Esophagus squamous epithelium (tissue), 5 donors: Measurements from ENCODE around the gene CD248. TPM values are rescaled to one million over a fixed set of nuclear protein-coding genes. Genes with fewer than 3 reads are reported as not detected.

ENCODE experiments used
- DNase-seq: peaks from one replicate; lab custom pipeline; 2025; lab: John Stamatoyannopoulos, UW
- H3K27ac ChIP-seq, 4 donors: fragments of 200-600 bp; sonication (generic); one replicate each; pipeline ENCODE4 v1.5.1; 2016 to 2019; ENCODE audit warnings: mild to moderate bottlenecking in 1 of 4
- H3K27me3 ChIP-seq, 4 donors: fragments of 200-600 bp; sonication (generic); 1 replicate in 3 of 4; 2 replicates in 1 of 4; pipeline versions ENCODE4 v1.5.1 to v1.6.0; 2017 to 2021; ENCODE audit warnings: antibody characterized with exemption in 1 of 4
- H3K36me3 ChIP-seq, 3 donors: fragments of 200-600 bp; sonication (generic); one replicate each; pipeline ENCODE4 v1.5.1; 2016 to 2019
- H3K4me1 ChIP-seq, 3 donors: fragments of 200-600 bp; sonication (generic); one replicate each; pipeline ENCODE4 v1.5.1; 2017 to 2019
- H3K4me3 ChIP-seq, 4 donors: fragments of 200-600 bp; sonication (generic); 1 replicate in 3 of 4; 2 replicates in 1 of 4; pipeline ENCODE4 v1.5.1; 2016 to 2019; ENCODE audit warnings: mild to moderate bottlenecking in 2 of 4, moderate library complexity in 1 of 4
- H3K9me3 ChIP-seq, 3 donors: fragments of 200-600 bp; sonication (generic); one replicate each; pipeline ENCODE4 v1.5.1; 2016 to 2019
- CTCF ChIP-seq, 6 experiments: fragments of 450-650 bp in 4 of 6; fragments of 200-600 bp in 2 of 6; sonication (generic) in 2 of 6; IDR thresholded peaks; one replicate each; pipeline ENCODE4 v1.5.1; 2016 to 2019; ENCODE audit warnings: antibody characterized with exemption in 6 of 6, mild to moderate bottlenecking in 4 of 6, moderate library complexity in 4 of 6
- POLR2A ChIP-seq, 4 donors: fragments of 450-650 bp; IDR thresholded peaks; one replicate each; pipeline ENCODE4 v1.6.1; 2017; ENCODE audit warnings: antibody characterized with exemption in 4 of 4, mild to moderate bottlenecking in 4 of 4, moderate library complexity in 3 of 4
- WGBS, 2 donors: methylation state at CpG; one replicate each; pipeline ENCODE4 v1.1.5; 2018; 5-methylcytosine and 5-hydroxymethylcytosine counted together
- intact Hi-C: fragments of 100-400 bp; cut with DNase I; formaldehyde crosslinking; loops from one replicate; pipeline ENCODE4 v1.15.0; 2022
- total RNA-seq, 4 donors: library from RNA; depleted of rRNA; stranded (reverse); fragments of >200 nt; gene quantifications; one replicate each; pipeline ENCODE4 v1.1.0, GENCODE V29; 2016
- donor health status: DM: yes; HTN: yes; CAD: no.

The CD248 gene
- total RNA-seq, 4 donors from 2014 or later = 1.9 to 13.2 (median 6.1) TPM

DNA sequence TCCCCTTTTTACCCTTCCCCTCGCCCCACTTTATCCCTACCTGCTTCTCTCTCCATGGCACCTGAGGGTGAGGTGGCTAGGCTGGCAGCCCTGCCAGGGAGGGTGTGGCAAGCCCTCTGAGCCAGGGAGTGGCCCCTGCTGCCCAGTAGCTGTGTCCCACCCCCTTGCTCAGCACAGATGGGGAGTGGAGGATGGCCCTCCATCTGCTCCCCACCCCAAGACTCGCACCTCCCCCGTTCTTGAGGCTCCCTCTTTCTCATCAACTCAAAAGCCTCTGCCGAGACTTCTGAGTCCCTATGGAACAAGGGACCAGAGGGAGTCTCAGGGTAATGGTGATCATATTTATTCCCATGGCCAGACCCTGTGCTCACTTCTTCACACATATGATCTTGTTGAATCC is 23.5 kb downstream of the CD248 start:
- intact Hi-C loops = no loop called here
- Histone ChIP-seq H3K36me3 (no peaks in the 10 kb centered on the region), H3K27me3 (peaks cover 6 to 69% (median 10%) of the 10 kb centered on the region in 4 donors), H3K9me3 (no peaks in the 10 kb centered on the region), H3K4me1 (peaks cover 14 to 31% (median 15%) of the 10 kb centered on the region in 3 donors), H3K4me3 (no peak overlapping the region), H3K27ac (no peak overlapping the region)
- DNase-seq = no peak
- no peak for TF ChIP-seq POLR2A (IDR thresholded peaks at IDR 0.05)
- TF ChIP-seq CTCF (IDR thresholded peaks at IDR 0.05) = no peak
- 60 to 64% methylated on average over 4 of the region's 4 CpGs for WGBS, 2 donors

DNA sequence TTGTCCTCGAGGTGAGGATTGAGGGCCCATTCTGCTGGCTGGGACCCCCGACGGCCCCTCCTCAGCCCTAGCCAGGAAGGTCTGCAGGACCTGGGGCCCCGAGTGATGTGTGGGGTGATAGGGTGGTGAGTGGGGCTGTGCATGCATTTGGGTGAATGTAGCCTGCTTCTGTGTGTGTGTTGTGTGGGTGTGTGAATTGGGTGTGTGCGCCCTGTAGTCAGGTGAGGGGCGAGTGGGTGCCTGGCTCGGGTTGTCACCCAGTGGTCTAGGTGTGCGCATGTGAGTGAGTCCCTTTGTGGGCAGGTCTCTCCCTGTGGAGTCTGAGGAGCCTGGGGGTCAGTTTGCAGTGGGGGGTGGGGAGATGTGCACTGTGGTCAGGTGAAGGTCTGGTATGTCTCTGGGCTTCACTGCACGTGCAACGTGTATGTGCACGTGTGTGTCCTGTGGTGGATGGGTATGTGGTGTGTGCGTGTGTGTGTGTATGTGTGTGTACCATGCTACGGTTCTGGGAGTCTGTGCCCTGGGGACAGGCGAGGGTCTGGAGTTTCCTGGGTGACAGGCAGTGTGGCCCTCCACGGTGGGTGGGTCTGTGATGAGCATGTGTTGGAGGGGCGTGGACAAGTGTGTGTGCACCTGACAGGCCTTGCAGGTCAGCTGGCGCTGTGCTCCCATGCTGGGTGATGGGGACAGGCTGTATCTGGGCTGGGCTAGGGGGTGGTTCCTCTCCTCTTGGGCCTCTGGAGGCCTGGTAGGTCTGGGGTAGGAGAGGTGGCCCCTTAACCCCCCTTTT is 24.1 kb downstream of the CD248 start:
- peaks cover 6 to 69% (median 10%) of the 10 kb centered on the region in 4 donors for H3K27me3 ChIP-seq
- DNase-seq = no peak
- H3K9me3 ChIP-seq = no peaks in the 10 kb centered on the region
- peaks cover 20 to 37% (median 21%) of the 10 kb centered on the region in 3 donors for H3K4me1 ChIP-seq
- no peaks in the 10 kb centered on the region for H3K36me3 ChIP-seq
- H3K4me3 ChIP-seq = peak overlapping the region in 1 of 4 donors; percentile 67
- intact Hi-C loops = no loop called here
- no peak for TF ChIP-seq POLR2A (IDR thresholded peaks at IDR 0.05)
- TF ChIP-seq CTCF (IDR thresholded peaks at IDR 0.05) = no peak
- WGBS, 2 donors = 38 to 41% methylated on average over 12 to 14 of the region's 17 CpGs
- no peak overlapping the region for H3K27ac ChIP-seq

DNA sequence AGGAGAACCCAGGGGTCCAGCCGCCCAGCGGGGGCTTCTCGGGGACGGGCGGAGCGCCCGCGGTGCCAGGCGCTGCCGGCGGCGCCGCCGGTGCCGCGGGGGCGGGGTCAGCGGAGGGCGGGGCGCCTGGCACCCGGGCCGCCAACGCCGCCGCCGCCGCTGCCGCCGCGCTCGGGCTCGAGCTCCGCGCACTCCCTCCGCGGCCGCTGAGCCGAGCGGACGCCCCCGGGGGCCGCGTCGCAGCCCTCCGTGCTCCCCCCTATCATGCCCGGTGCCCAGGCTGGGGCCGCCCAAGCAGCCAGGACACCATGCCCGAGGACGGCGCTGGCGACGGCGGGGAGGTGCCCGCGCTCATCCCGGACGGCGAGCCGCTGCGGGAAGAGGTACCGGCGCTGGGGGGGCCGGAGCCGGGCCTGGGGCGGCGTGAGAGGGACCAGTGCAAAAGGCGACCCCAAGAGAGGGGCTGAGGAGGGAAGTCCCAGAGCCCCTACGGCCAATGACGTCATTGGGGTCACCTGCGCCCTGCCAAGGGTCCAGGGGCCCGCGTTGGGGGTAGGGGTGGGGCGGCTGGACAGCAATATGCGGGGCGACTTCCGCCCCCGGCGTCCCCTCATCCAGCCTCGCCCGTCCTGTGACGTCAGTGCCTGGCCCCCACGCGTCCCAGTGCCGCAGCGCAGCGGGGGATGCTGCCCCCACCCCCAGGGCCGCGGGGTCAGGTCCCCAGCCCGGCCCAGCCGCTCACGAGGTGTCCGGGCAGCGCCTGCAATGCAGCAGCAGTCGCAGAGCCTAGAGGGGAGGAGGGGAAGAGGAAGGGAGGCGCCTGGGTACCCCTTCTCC is 24.9 kb downstream of the CD248 start, which contains the start of gene TMEM151A:
Gene TMEM151A, plus strand, starts transcription at position 189 of the 837 bp plus-strand sequence. Its CDS starts 120 bp downstream, at position 309.
- Histone ChIP-seq H3K9me3 (no peaks in the 10 kb centered on the region), H3K27ac (no peak within 1 kb of the TSS), H3K4me1 (peaks cover 24 to 45% (median 26%) of the 10 kb centered on the region in 3 donors), H3K4me3 (peak within 1 kb of the TSS; percentile 26 to 67 (median 40)), H3K36me3 (peaks cover 0 to 8% (median 0%) of the 10 kb centered on the region in 3 donors), H3K27me3 (peaks cover 6 to 64% (median 10%) of the 10 kb centered on the region in 4 donors)
- intact Hi-C loops = no loop called here
- TF ChIP-seq POLR2A (IDR thresholded peaks at IDR 0.05) (no peak), CTCF (IDR thresholded peaks at IDR 0.05) (no peak)
- DNase-seq = no peak
- WGBS, 2 donors = no CpG with 5 or more reads among the region's 95 CpGs

DNA sequence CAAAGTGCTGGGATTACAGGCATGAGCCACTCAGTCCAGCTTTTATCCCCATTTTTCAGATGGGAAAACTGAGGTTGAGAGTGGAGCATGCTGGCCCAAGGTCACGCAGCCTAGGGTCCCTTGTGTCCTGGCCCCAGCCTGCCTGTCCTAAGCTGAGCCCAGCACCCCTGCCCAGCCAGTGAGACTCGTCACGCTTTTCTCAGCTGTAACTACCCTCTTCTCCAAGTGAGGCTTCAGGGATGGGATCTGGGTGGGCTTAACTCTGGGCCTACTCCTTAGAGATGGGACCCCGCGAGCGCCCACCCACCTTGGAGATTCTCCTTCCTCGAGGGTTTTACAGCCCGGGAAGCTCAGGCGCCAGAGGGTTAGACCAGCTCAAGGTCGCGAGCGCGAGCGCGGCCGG is 25.5 kb downstream of the CD248 start:
- H3K27ac ChIP-seq = no peak overlapping the region
- DNase-seq = no peak
- intact Hi-C loops = no loop called here
- H3K4me1 ChIP-seq = peaks cover 24 to 50% (median 26%) of the 10 kb centered on the region in 3 donors
- peaks cover 0 to 14% (median 0%) of the 10 kb centered on the region in 3 donors for H3K36me3 ChIP-seq
- TF ChIP-seq CTCF (IDR thresholded peaks at IDR 0.05) (no peak), POLR2A (IDR thresholded peaks at IDR 0.05) (no peak)
- peaks cover 6 to 60% (median 10%) of the 10 kb centered on the region in 4 donors for H3K27me3 ChIP-seq
- peak overlapping the region in 2 of 4 donors; percentile 52 to 67 for H3K4me3 ChIP-seq
- H3K9me3 ChIP-seq = no peaks in the 10 kb centered on the region
- WGBS, 2 donors = no CpG with 5 or more reads among the region's 16 CpGs
